ENCODE results near the gene KLHL15. TPM values are rescaled to one million over a fixed set of nuclear protein-coding genes. Genes with fewer than 3 reads are reported as not detected.
A peak's percentile ranks its signal among the peaks of the same experiment; 100 is the strongest.

The KLHL15 gene
- total RNA-seq, 1 experiment from 2014 or later: 12.0 TPM

GRCh38 chrX:23952391-23952790 lies 74.6 kb downstream of the KLHL15 start:
- Histone ChIP-seq H3K9me3 (ENCODE audit: low read depth, low read length, poor library complexity, severe bottlenecking) (no peaks in the 10 kb centered on the region), H3K4me1 (ENCODE audit: insufficient read depth, low read length, poor library complexity, severe bottlenecking) (peaks cover 16% of the 10 kb centered on the region), H3K4me3 (ENCODE audit: low read depth, low read length, poor library complexity, severe bottlenecking) (no peak overlapping the region), H3K27me3 (replicated peaks; ENCODE audit: insufficient read depth, low read depth, low read length, poor library complexity) (peaks cover 6% of the 10 kb centered on the region), H3K27ac (ENCODE audit: low read depth, low read length, poor library complexity, severe bottlenecking) (no peak overlapping the region), H3K36me3 (ENCODE audit: insufficient read depth, low read length, poor library complexity, severe bottlenecking) (no peaks in the 10 kb centered on the region)
- CTCF ChIA-PET: no interaction called here
- POLR2A ChIA-PET (ENCODE audit: low non-redundant PET): interaction anchor here (0.6 kb wide), 1 partner anchor 40 kb away, joined by 3 read pairs; no protein-coding TSS in a partner anchor
- peak; percentile 31 for DNase-seq (ENCODE audit: low spot score)
- BruUV-seq (replicated peaks): no TSS peak
- TF ChIP-seq EZH2 (IDR thresholded peaks at IDR 0.05; ENCODE audit: borderline replicate concordance, low read depth, low read length, poor library complexity, severe bottlenecking) (no peak), CTCF (conservative IDR thresholded peaks at IDR 0.05; ENCODE audit: low read depth, low read length) (no peak)
- intact Hi-C loops (cut with micrococcal nuclease; ENCODE audit: unreplicated experiment): no loop called here

- intact Hi-C loops (cut with micrococcal nuclease; ENCODE audit: unreplicated experiment): no loop called here
- H3K4me1 ChIP-seq (ENCODE audit: insufficient read depth, low read length, poor library complexity, severe bottlenecking): peaks cover 4% of the 10 kb centered on the region
- POLR2A ChIA-PET (ENCODE audit: low non-redundant PET): no interaction called here
- H3K27ac ChIP-seq (ENCODE audit: low read depth, low read length, poor library complexity, severe bottlenecking): no peak overlapping the region
- no peak for DNase-seq (ENCODE audit: low spot score)
- no peaks in the 10 kb centered on the region for H3K36me3 ChIP-seq (ENCODE audit: insufficient read depth, low read length, poor library complexity, severe bottlenecking)
- H3K27me3 ChIP-seq (replicated peaks; ENCODE audit: insufficient read depth, low read depth, low read length, poor library complexity): peaks cover 15% of the 10 kb centered on the region
- no peaks in the 10 kb centered on the region for H3K9me3 ChIP-seq (ENCODE audit: low read depth, low read length, poor library complexity, severe bottlenecking)
- BruUV-seq (replicated peaks): no TSS peak
- no peak for TF ChIP-seq CTCF (conservative IDR thresholded peaks at IDR 0.05; ENCODE audit: low read depth, low read length)
- TF ChIP-seq EZH2 (IDR thresholded peaks at IDR 0.05; ENCODE audit: borderline replicate concordance, low read depth, low read length, poor library complexity, severe bottlenecking): no peak
- no peak overlapping the region for H3K4me3 ChIP-seq (ENCODE audit: low read depth, low read length, poor library complexity, severe bottlenecking)
- CTCF ChIA-PET: no interaction called here
These were observed 81.8 kb downstream of the KLHL15 start for GRCh38 chrX:23945206-23945605.

- DNase-seq (ENCODE audit: low spot score): no peak
- Histone ChIP-seq H3K36me3 (ENCODE audit: insufficient read depth, low read length, poor library complexity, severe bottlenecking) (no peaks in the 10 kb centered on the region), H3K4me1 (ENCODE audit: insufficient read depth, low read length, poor library complexity, severe bottlenecking) (peaks cover 4% of the 10 kb centered on the region), H3K27me3 (replicated peaks; ENCODE audit: insufficient read depth, low read depth, low read length, poor library complexity) (peaks cover 20% of the 10 kb centered on the region), H3K27ac (ENCODE audit: low read depth, low read length, poor library complexity, severe bottlenecking) (no peak overlapping the region), H3K9me3 (ENCODE audit: low read depth, low read length, poor library complexity, severe bottlenecking) (no peaks in the 10 kb centered on the region), H3K4me3 (ENCODE audit: low read depth, low read length, poor library complexity, severe bottlenecking) (no peak overlapping the region)
- CTCF ChIA-PET: no interaction called here
- POLR2A ChIA-PET (ENCODE audit: low non-redundant PET): no interaction called here
- no peak for TF ChIP-seq EZH2 (IDR thresholded peaks at IDR 0.05; ENCODE audit: borderline replicate concordance, low read depth, low read length, poor library complexity, severe bottlenecking)
- no peak for TF ChIP-seq CTCF (conservative IDR thresholded peaks at IDR 0.05; ENCODE audit: low read depth, low read length)
- intact Hi-C loops (cut with micrococcal nuclease; ENCODE audit: unreplicated experiment): no loop called here
- no TSS peak for BruUV-seq (replicated peaks)
These were observed 82.8 kb downstream of the KLHL15 start for GRCh38 chrX:23944234-23944633.
